Measurements from ENCODE around the gene PLEKHA5. TPM values are rescaled to one million over a fixed set of nuclear protein-coding genes. Genes with fewer than 3 reads are reported as not detected.

The PLEKHA5 gene
- total RNA-seq, 4 donors from 2014 or later, result 34.5 to 120 (median 60.0) TPM

DNA sequence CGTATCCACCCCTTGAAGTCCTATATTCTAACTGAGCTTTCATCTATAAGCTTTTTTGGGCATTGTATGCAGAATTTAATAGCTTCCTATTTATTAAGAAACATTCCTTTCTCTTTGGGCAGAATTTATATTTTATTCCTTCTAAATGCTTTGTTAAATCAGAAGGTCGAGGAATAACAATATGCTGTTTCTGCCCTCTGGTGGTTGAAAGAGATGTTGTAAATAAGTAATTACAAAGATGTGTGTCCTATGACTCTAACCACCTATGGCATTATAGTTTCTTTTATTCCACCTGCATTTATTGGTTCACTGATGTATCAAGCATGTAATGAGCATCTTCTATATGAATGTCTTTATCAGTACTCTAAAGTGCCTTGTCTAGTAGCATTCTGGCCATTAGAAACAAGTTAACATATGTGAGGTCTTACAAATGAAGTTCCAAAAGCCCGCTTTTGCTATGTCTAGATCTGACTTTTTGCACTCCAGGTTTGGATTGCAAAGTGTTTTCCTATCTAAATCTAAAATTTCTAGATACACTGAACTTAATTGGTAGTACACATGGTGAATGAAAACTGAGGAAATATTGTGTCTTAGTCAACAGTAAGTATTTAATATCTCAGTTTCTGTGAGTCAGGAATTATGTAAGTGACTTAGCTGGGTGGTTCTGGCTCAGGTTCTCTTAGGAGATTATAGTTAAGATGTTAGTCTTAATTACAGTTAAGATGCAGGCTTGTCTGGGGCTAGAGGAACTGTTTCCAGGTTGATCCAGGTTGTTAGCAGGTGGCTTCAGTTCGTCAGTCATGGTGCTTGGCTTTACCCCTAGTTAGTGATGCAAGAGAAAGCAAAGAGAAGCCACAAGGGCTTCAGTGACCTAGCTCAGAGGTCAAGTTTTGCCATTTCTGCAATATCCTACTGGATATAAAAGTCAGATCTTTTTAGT, 57.5 kb downstream of the PLEKHA5 start:
- H3K9me3 ChIP-seq, result no peaks in the 10 kb centered on the region
- H3K4me1 ChIP-seq, result peaks cover 20 to 94% (median 30%) of the 10 kb centered on the region in 3 donors
- H3K27me3 ChIP-seq, result no peaks in the 10 kb centered on the region
- TF ChIP-seq, protein P1, sequence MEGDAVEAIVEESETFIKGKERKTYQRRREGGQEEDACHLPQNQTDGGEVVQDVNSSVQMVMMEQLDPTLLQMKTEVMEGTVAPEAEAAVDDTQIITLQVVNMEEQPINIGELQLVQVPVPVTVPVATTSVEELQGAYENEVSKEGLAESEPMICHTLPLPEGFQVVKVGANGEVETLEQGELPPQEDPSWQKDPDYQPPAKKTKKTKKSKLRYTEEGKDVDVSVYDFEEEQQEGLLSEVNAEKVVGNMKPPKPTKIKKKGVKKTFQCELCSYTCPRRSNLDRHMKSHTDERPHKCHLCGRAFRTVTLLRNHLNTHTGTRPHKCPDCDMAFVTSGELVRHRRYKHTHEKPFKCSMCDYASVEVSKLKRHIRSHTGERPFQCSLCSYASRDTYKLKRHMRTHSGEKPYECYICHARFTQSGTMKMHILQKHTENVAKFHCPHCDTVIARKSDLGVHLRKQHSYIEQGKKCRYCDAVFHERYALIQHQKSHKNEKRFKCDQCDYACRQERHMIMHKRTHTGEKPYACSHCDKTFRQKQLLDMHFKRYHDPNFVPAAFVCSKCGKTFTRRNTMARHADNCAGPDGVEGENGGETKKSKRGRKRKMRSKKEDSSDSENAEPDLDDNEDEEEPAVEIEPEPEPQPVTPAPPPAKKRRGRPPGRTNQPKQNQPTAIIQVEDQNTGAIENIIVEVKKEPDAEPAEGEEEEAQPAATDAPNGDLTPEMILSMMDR (IDR thresholded peaks at IDR 0.05), result peak; percentile 57 to 68 (median 65)
- TF ChIP-seq POLR2AphosphoS5 (IDR thresholded peaks at IDR 0.05), result no peak
- H3K27ac ChIP-seq, result peak overlapping the region in 2 of 4 donors; percentile 43 to 52
- ATAC-seq, result no peak
- WGBS, 2 donors (ENCODE audit: low coverage in 1 of 2), result 42 to 49% methylated on average over 3 to 4 of the region's 4 CpGs
- H3K36me3 ChIP-seq, result no peaks in the 10 kb centered on the region
- no peak overlapping the region for H3K4me3 ChIP-seq

DNA sequence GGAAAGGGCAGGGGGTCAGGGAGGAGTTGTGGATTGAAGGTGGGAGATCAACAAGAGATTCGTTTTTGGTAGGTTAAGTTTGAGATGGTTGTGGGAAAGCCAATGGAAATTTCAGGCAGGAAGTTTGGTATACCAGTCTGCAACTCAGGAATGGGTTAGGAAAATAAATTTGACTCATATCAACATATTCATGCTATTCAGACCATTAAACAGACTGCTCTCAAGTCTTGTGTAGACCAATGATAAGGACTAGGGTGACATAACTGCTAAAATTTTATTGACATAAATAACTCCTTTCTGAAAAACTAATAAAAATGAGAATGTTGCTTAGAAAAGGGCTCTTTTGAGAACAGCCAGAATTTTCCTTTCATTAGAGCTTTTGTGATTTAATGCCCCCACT, 60.0 kb downstream of the PLEKHA5 start:
- TF ChIP-seq POLR2AphosphoS5 (IDR thresholded peaks at IDR 0.05) (no peak), EP300 (IDR thresholded peaks at IDR 0.05) (no peak)
- TF ChIP-seq, protein P1 (IDR thresholded peaks at IDR 0.05), result no peak
- Histone ChIP-seq H3K4me1 (peaks cover 23 to 94% (median 30%) of the 10 kb centered on the region in 3 donors), H3K4me3 (no peak overlapping the region), H3K9me3 (no peaks in the 10 kb centered on the region), H3K27ac (peak overlapping the region in 3 of 4 donors; percentile 1 to 58 (median 46)), H3K36me3 (no peaks in the 10 kb centered on the region), H3K27me3 (no peaks in the 10 kb centered on the region)
- WGBS, 2 donors (ENCODE audit: low coverage in 1 of 2), result 57 to 71% methylated on average over 1 of the region's 1 CpG
- ATAC-seq, result no peak

- no peaks in the 10 kb centered on the region for H3K27me3 ChIP-seq
- no peak for ATAC-seq
- H3K36me3 ChIP-seq, result no peaks in the 10 kb centered on the region
- peaks cover 23 to 89% (median 27%) of the 10 kb centered on the region in 3 donors for H3K4me1 ChIP-seq
- 47 to 50% methylated on average over 2 of the region's 2 CpGs for WGBS, 2 donors (ENCODE audit: low coverage in 1 of 2)
- TF ChIP-seq EP300 (IDR thresholded peaks at IDR 0.05), result no peak
- no peak for TF ChIP-seq POLR2A (IDR thresholded peaks at IDR 0.05)
- TF ChIP-seq, protein P1 (IDR thresholded peaks at IDR 0.05), result no peak
- no peak for TF ChIP-seq POLR2AphosphoS5 (IDR thresholded peaks at IDR 0.05)
- H3K9me3 ChIP-seq, result no peaks in the 10 kb centered on the region
- H3K27ac ChIP-seq, result peak overlapping the region in 3 of 4 donors; percentile 43 to 58 (median 46)
- no peak overlapping the region for H3K4me3 ChIP-seq
Observed at GRCh38 chr12:19190292-19191031, 60.9 kb downstream of the PLEKHA5 start.

DNA sequence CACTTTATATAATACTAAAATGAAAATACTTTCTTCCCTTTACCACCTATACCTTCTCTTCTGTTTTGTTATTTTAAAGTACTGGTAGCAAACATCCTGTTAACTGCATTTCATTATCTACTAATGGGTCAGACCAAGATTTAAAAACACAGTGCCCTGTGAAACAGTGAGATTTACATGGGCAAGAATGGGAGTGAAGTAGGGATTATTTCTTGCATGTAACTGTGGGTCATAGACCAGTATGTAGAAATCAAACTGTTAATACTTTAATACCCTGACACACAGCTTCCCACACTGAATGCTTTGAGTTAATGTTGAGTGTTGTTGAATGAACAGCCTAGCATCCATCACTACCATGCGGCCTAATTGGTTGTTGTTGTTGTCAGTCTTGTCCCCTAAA, 61.6 kb downstream of the PLEKHA5 start:
- Histone ChIP-seq H3K36me3 (no peaks in the 10 kb centered on the region), H3K4me3 (no peak overlapping the region), H3K27ac (peak overlapping the region in 3 of 4 donors; percentile 43 to 58 (median 46)), H3K9me3 (no peaks in the 10 kb centered on the region), H3K4me1 (peaks cover 23 to 84% (median 23%) of the 10 kb centered on the region in 3 donors), H3K27me3 (no peaks in the 10 kb centered on the region)
- no peak for TF ChIP-seq POLR2AphosphoS5 (IDR thresholded peaks at IDR 0.05)
- TF ChIP-seq, protein P1 (IDR thresholded peaks at IDR 0.05), result no peak
- TF ChIP-seq POLR2A (IDR thresholded peaks at IDR 0.05), result no peak
- TF ChIP-seq EP300 (IDR thresholded peaks at IDR 0.05), result no peak
- ATAC-seq, result no peak
- WGBS, 2 donors (ENCODE audit: low coverage in 1 of 2), result 56 to 100% methylated on average over 1 of the region's 1 CpG
